Neural progenitor cell (in vitro differentiated cells): Measurements from ENCODE around the gene MBNL2. TPM values are rescaled to one million over a fixed set of nuclear protein-coding genes. Genes with fewer than 3 reads are reported as not detected.

Source experiments
- DNase-seq: peaks from one replicate; pipeline ENCODE4 v3.0.0-alpha.2; 2016; ENCODE audit warnings: low spot score
- H2AFZ ChIP-seq: fragments of 200-600 bp; sonication (generic); replicated peaks from 2 replicates; pipeline ENCODE4 v1.6.1; 2016; ENCODE audit warnings: antibody characterized with exemption
- H3F3A ChIP-seq: fragments of 200-600 bp; sonication (generic); 2 replicates; pipeline ENCODE4 v1.6.1; 2016; ENCODE audit warnings: antibody characterized with exemption, low read depth
- H3K27ac ChIP-seq: fragments of 200-600 bp; sonication (generic); 2 replicates; pipeline ENCODE4 v1.5.1; 2016; ENCODE audit warnings: mild to moderate bottlenecking
- H3K27me3 ChIP-seq: fragments of 200-600 bp; sonication (generic); 2 replicates; pipeline ENCODE4 v1.6.1; 2016; ENCODE audit warnings: mild to moderate bottlenecking, moderate library complexity
- H3K36me3 ChIP-seq: fragments of 200-600 bp; sonication (generic); 2 replicates; pipeline ENCODE4 v1.5.1; 2016
- H3K4me1 ChIP-seq: fragments of 200-600 bp; sonication (generic); 2 replicates; pipeline ENCODE4 v1.6.1; 2016; ENCODE audit warnings: mixed run types
- H3K4me2 ChIP-seq: fragments of 200-600 bp; sonication (generic); 2 replicates; pipeline ENCODE4 v1.6.1; 2016
- H3K4me3 ChIP-seq: fragments of 200-600 bp; sonication (generic); 2 replicates; pipeline ENCODE4 v1.5.1; 2016
- H3K79me2 ChIP-seq: fragments of 200-600 bp; sonication (generic); 2 replicates; pipeline ENCODE4 v1.6.1; 2016; ENCODE audit warnings: low read depth
- H3K9ac ChIP-seq: fragments of 200-600 bp; sonication (generic); 2 replicates; pipeline ENCODE4 v1.6.1; 2016
- H3K9me3 ChIP-seq: fragments of 200-600 bp; sonication (generic); 2 replicates; pipeline ENCODE4 v1.5.1; 2016; ENCODE audit warnings: low read depth
- H4K20me1 ChIP-seq: fragments of 200-600 bp; sonication (generic); 2 replicates; pipeline ENCODE4 v1.6.1; 2016; ENCODE audit warnings: low read depth
- H3K27ac Mint-ChIP-seq: 3 replicates; pipeline ENCODE4 v1.8.0; 2021; ENCODE audit warnings: mixed read lengths
- H3K27me3 Mint-ChIP-seq: 2 replicates; pipeline ENCODE4 v1.8.0; 2022; ENCODE audit warnings: low read depth, mild to moderate bottlenecking, inconsistent platforms, moderate library complexity, mixed read lengths; ENCODE audit not compliant: insufficient read depth
- H3K36me3 Mint-ChIP-seq: 3 replicates; pipeline ENCODE4 v1.8.0; 2021; ENCODE audit warnings: mixed read lengths
- H3K4me1 Mint-ChIP-seq: 3 replicates; pipeline ENCODE4 v1.8.0; 2021; ENCODE audit warnings: mixed read lengths
- H3K4me3 Mint-ChIP-seq: 3 replicates; pipeline ENCODE4 v1.8.0; 2021; ENCODE audit warnings: mild to moderate bottlenecking, moderate library complexity, mixed read lengths
- H3K9me3 Mint-ChIP-seq: 3 replicates; pipeline ENCODE4 v1.8.0; 2020; ENCODE audit warnings: mixed read lengths
- CTCF ChIP-seq: fragments of 200-600 bp; sonication (generic); IDR thresholded peaks from 2 replicates; pipeline ENCODE4 v1.5.1; 2017; ENCODE audit warnings: antibody characterized with exemption, mild to moderate bottlenecking
- EZH2 ChIP-seq: fragments of 200-600 bp; sonication (generic); IDR thresholded peaks from 2 replicates; pipeline ENCODE4 v1.6.1; 2017; ENCODE audit warnings: antibody characterized with exemption, mild to moderate bottlenecking, moderate library complexity
- EZH2phosphoT487 ChIP-seq: fragments of 200-600 bp; sonication (generic); IDR thresholded peaks from 2 replicates; pipeline ENCODE4 v1.6.1; 2017; ENCODE audit warnings: antibody characterized with exemption
- total RNA-seq: library from RNA; depleted of rRNA; stranded (reverse); fragments of >200 nt; gene quantifications from 2 replicates; pipeline ENCODE4 v1.2.3, GENCODE V29; 2015; ENCODE audit warnings: low replicate concordance

MBNL2 gene
- total RNA-seq, 1 donor from 2014 or later = 19.6 TPM

- no peaks in the 10 kb centered on the region for H3K79me2 ChIP-seq
- no peaks in the 10 kb centered on the region for H3K9me3 Mint-ChIP-seq
- peaks cover 2% of the 10 kb centered on the region for H3K27me3 Mint-ChIP-seq
- H3K4me3 ChIP-seq = no peak overlapping the region
- H3K9ac ChIP-seq = no peak overlapping the region
- H3K36me3 ChIP-seq = peaks cover 4% of the 10 kb centered on the region
- DNase-seq = no peak
- no peaks in the 10 kb centered on the region for H3K4me1 ChIP-seq
- no peak overlapping the region for H2AFZ ChIP-seq
- no peaks in the 10 kb centered on the region for H3K9me3 ChIP-seq
- no peaks in the 10 kb centered on the region for H3F3A ChIP-seq
- no peak overlapping the region for H3K4me3 Mint-ChIP-seq
- no peaks in the 10 kb centered on the region for H3K27me3 ChIP-seq
- peaks cover 4% of the 10 kb centered on the region for H3K4me1 Mint-ChIP-seq
- TF ChIP-seq CTCF = no peak
- no peak overlapping the region for H3K4me2 ChIP-seq
- no peak overlapping the region for H3K27ac ChIP-seq
- H3K36me3 Mint-ChIP-seq = peaks cover 21% of the 10 kb centered on the region
- no peak overlapping the region for H3K27ac Mint-ChIP-seq
- no peaks in the 10 kb centered on the region for H4K20me1 ChIP-seq
Measured at GRCh38 chr13:97275776-97276501, 53.8 kb downstream of the MBNL2 start.

- Mint-ChIP-seq H3K4me3 (no peak overlapping the region), H3K27me3 (peaks cover 2% of the 10 kb centered on the region), H3K36me3 (peaks cover 21% of the 10 kb centered on the region), H3K27ac (no peak overlapping the region), H3K9me3 (no peaks in the 10 kb centered on the region), H3K4me1 (peaks cover 4% of the 10 kb centered on the region)
- Histone ChIP-seq H3K27me3 (no peaks in the 10 kb centered on the region), H2AFZ (no peak overlapping the region), H4K20me1 (no peaks in the 10 kb centered on the region), H3K36me3 (peaks cover 4% of the 10 kb centered on the region), H3K9ac (no peak overlapping the region), H3K27ac (no peak overlapping the region), H3K4me2 (no peak overlapping the region), H3F3A (no peaks in the 10 kb centered on the region), H3K79me2 (no peaks in the 10 kb centered on the region), H3K4me3 (no peak overlapping the region), H3K9me3 (no peaks in the 10 kb centered on the region), H3K4me1 (no peaks in the 10 kb centered on the region)
- TF ChIP-seq EZH2phosphoT487 = no peak
- TF ChIP-seq EZH2 = no peak
- TF ChIP-seq CTCF = no peak
- no peak for DNase-seq
Measured at GRCh38 chr13:97276862-97277269, 54.7 kb downstream of the MBNL2 start.

DNA sequence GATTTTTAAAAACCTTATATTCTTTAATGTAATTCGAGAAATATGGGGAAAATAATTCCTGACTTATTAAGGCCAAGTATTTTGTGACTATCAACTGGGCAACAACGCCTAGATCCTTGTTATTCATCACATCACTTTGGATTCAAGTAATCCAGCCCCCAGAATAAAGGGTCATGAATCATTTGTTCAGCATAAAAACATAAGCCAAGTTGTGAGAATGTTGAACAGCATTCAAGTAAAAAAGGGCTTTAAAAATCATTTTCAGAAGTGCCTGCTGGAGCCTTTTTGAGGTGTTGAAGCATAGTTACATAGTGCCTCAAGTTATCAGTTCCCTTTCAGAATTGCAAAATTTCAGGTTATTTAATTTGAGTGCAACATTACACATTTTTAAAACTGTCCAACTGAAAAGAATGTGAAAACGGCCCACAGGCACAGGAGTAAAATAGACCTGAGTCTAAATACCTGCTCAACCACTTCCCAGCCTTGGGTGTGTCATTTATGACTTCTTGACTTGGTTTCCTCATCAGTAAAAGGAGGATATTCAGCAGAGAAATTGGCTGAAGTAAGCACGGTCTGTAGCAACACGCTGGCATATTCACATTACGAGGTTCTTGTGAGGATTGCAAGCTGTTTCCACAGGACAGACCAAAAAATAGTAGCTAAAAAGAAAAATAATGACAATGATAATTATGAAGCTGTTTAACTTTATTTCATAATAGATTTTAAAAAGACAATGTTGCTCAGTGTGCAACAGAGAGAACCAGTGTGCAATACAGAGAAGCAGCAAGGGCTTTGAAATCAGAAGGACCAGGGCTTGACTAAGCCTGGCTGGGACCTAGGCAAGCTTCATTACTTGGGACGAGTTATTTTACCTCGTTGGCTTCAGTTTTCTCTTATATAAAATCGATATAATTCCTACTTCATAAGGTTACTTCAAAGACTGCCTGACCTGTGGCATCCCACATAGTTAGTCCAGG, 56.6 kb downstream of the MBNL2 start:
- TF ChIP-seq EZH2phosphoT487 (no peak), EZH2 (no peak), CTCF (no peak)
- Histone ChIP-seq H3K36me3 (peaks cover 4% of the 10 kb centered on the region), H3K4me3 (no peak overlapping the region), H3K4me2 (no peak overlapping the region), H3K9me3 (no peaks in the 10 kb centered on the region), H3K27me3 (no peaks in the 10 kb centered on the region), H3K4me1 (no peaks in the 10 kb centered on the region), H3K79me2 (no peaks in the 10 kb centered on the region), H2AFZ (no peak overlapping the region), H3K27ac (no peak overlapping the region), H3K9ac (no peak overlapping the region), H3F3A (no peaks in the 10 kb centered on the region), H4K20me1 (no peaks in the 10 kb centered on the region)
- DNase-seq = no peak
- peaks cover 4% of the 10 kb centered on the region for H3K4me1 Mint-ChIP-seq
- H3K27ac Mint-ChIP-seq = no peak overlapping the region
- peaks cover 25% of the 10 kb centered on the region for H3K36me3 Mint-ChIP-seq
- peaks cover 2% of the 10 kb centered on the region for H3K27me3 Mint-ChIP-seq
- H3K9me3 Mint-ChIP-seq = no peaks in the 10 kb centered on the region
- no peak overlapping the region for H3K4me3 Mint-ChIP-seq
